K562 (cell line): ENCODE data around the gene UTP25. TPM values are rescaled to one million over a fixed set of nuclear protein-coding genes. Genes with fewer than 3 reads are reported as not detected.

Experiments used
- ATF1 ChIP-seq, 2 experiments: fragments of 450-650 bp in 1 of 2; IDR thresholded peaks; 2 replicates each; pipeline ENCODE4 v1.6.1; 2016; ENCODE audit warnings: missing compliant biosample characterization in 1 of 2, missing genetic modification characterization in 1 of 2
- CCNT2 ChIP-seq: IDR thresholded peaks from 2 replicates; pipeline ENCODE4 v1.6.1; 2011; ENCODE audit warnings: borderline replicate concordance, low read depth, mild to moderate bottlenecking, moderate library complexity, mixed read lengths, low read length; ENCODE audit not compliant: insufficient read length; ENCODE audit errors: extremely low read depth
- CREBBP ChIP-seq: IDR thresholded peaks from one replicate; pipeline ENCODE4 v1.6.1; 2012; ENCODE audit warnings: low read depth, mild to moderate bottlenecking, control low read depth, inconsistent platforms, low read length
- GTF2A2 ChIP-seq: IDR thresholded peaks from 2 replicates; pipeline ENCODE4 v1.6.1; 2016; ENCODE audit warnings: mild to moderate bottlenecking, missing genetic modification characterization, missing compliant biosample characterization
- LCOR ChIP-seq: sonication (generic); formaldehyde crosslinking; IDR thresholded peaks from 2 replicates; pipeline ENCODE4 v1.8.0; 2022; ENCODE audit warnings: mild to moderate bottlenecking, missing genetic modification reagents
- PKNOX1 ChIP-seq: fragments of 450-650 bp; IDR thresholded peaks from 2 replicates; pipeline ENCODE4 v1.6.1; 2016
- POLR2H ChIP-seq: IDR thresholded peaks from 2 replicates; pipeline ENCODE4 v1.6.1; 2016; ENCODE audit warnings: missing genetic modification characterization, low read depth, mild to moderate bottlenecking, control low read depth, missing compliant biosample characterization, moderate library complexity
- SP1 ChIP-seq: sonication (generic); formaldehyde crosslinking; IDR thresholded peaks from 2 replicates; pipeline ENCODE4 v1.8.1; 2022; ENCODE audit warnings: mild to moderate bottlenecking, missing genetic modification reagents
- SUPT5H ChIP-seq: fragments of 450-650 bp; IDR thresholded peaks from 2 replicates; pipeline ENCODE4 v1.6.1; 2016
- TBL1XR1 ChIP-seq, 2 experiments: IDR thresholded peaks; 2 replicates each; pipeline ENCODE4 v1.6.1; 2012; ENCODE audit warnings: improper control_type of control experiment in 2 of 2, low read length in 2 of 2, mild to moderate bottlenecking in 1 of 2
- TBP ChIP-seq: optimal IDR thresholded peaks from 2 replicates; pipeline ENCODE3; 2011; ENCODE audit warnings: low read depth, low read length, improper control_type of control experiment
- ZBTB40 ChIP-seq, 2 experiments: fragments of 450-650 bp in 1 of 2; sonication (generic) in 1 of 2; formaldehyde crosslinking in 1 of 2; IDR thresholded peaks; 2 replicates each; pipeline versions ENCODE4 v1.7.1 to v1.9.0; 2016 to 2022; ENCODE audit warnings: inconsistent platforms in 1 of 2, mild to moderate bottlenecking in 1 of 2, missing genetic modification reagents in 1 of 2
- ZFX ChIP-seq: sonication (generic); formaldehyde crosslinking; IDR thresholded peaks from 2 replicates; pipeline ENCODE4 v1.8.0; 2022; ENCODE audit warnings: mild to moderate bottlenecking, missing genetic modification reagents, moderate library complexity
- ZNF140 ChIP-seq: fragments of 250-450 bp; sonication (Bioruptor Pico); IDR thresholded peaks from 2 replicates; pipeline ENCODE4 v1.8.0; 2021; ENCODE audit warnings: moderate library complexity, mild to moderate bottlenecking, inconsistent platforms
- polyA plus RNA-seq, 8 experiments: library from polyadenylated mRNA; depleted of rRNA in 4 of 8; stranded (reverse) in 5 of 8; unstranded in 3 of 8; fragments of >200 nt; fragmentation: Nextera tagmentation in 2 of 8; fragmentation: Illumina TruSeq in 1 of 8; extraction: Ambion mirVana in 2 of 8; extraction: Trizol in 1 of 8; gene quantifications; 2 replicates each; pipeline versions ENCODE4 v1.2.1 to v1.2.3, GENCODE V29; 2011 to 2014; ENCODE audit warnings: inconsistent platforms in 1 of 8, missing spikeins in 1 of 8
- total RNA-seq, 7 experiments: library from RNA; depleted of rRNA in 6 of 7; stranded (reverse); fragments of >200 nt in 6 of 7; fragmentation: Illumina TruSeq in 2 of 7; extraction: Trizol in 2 of 7; gene quantifications; 2 replicates each; pipeline versions ENCODE4 v1.2.1 to v1.2.3, GENCODE V29; 2011 to 2021; ENCODE audit warnings: low replicate concordance in 1 of 7
- TF ChIP-seq, protein P1 (sequence below): conservative IDR thresholded peaks from 2 replicates; pipeline ENCODE4 v1.6.1; 2011; ENCODE audit warnings: low read depth, mild to moderate bottlenecking, low read length; ENCODE audit not compliant: control insufficient read depth

Gene UTP25
- total and polyA plus RNA-seq, 9 of the 15 experiments (the other 6 are each of a cell fraction or from before 2014, with no cell fraction given) = 5.7 to 17.6 (median 12.0) TPM

- peak; percentile 49 for TF ChIP-seq TBP
- peak; percentile 59; the same call in 1 of the 2 replicates for TF ChIP-seq ZBTB40 (IDR thresholded peaks at IDR 0.05)
- no peak for TF ChIP-seq ZBTB40 (CRISPR knock-in tag; IDR thresholded peaks at IDR 0.05)
- no peak for TF ChIP-seq ATF1 (CRISPR knock-in tag; IDR thresholded peaks at IDR 0.05)
- TF ChIP-seq ATF1 (tag; IDR thresholded peaks at IDR 0.05) = peak; percentile 88
- TF ChIP-seq ZNF140 (CRISPR knock-in tag) = no peak
- no peak for TF ChIP-seq CREBBP
- peak; percentile 56 for TF ChIP-seq SUPT5H
- peak; percentile 58 for TF ChIP-seq PKNOX1
- peak; percentile 58; the same call in 1 of the 2 replicates for TF ChIP-seq POLR2H
- TF ChIP-seq SP1 (CRISPR knock-in tag) = peak; percentile 89
- TF ChIP-seq ZFX (CRISPR knock-in tag) = peak; percentile 93
- no peak for TF ChIP-seq GTF2A2 (tag)
- peak; percentile 64 for TF ChIP-seq CCNT2
- no peak for TF ChIP-seq LCOR (CRISPR knock-in tag)
- TF ChIP-seq, protein P1, sequence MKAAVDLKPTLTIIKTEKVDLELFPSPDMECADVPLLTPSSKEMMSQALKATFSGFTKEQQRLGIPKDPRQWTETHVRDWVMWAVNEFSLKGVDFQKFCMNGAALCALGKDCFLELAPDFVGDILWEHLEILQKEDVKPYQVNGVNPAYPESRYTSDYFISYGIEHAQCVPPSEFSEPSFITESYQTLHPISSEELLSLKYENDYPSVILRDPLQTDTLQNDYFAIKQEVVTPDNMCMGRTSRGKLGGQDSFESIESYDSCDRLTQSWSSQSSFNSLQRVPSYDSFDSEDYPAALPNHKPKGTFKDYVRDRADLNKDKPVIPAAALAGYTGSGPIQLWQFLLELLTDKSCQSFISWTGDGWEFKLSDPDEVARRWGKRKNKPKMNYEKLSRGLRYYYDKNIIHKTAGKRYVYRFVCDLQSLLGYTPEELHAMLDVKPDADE = 0 out of 2 replicates have a peak, but pooled peaks have one; percentile 32
- no peak for TF ChIP-seq TBL1XR1 (IDR thresholded peaks at IDR 0.05; ENCODE audit: low read length in 2 of 2)
These were observed 21.7 kb upstream of the UTP25 start, which contains the start of gene IRF6 (continued) for GRCh38 chr1:209805875-209806760.
